M059J (cell line): ENCODE results near the gene ERAP2. TPM values are rescaled to one million over a fixed set of nuclear protein-coding genes. Genes with fewer than 3 reads are reported as not detected.

Source experiments
- DNase-seq: peaks from one replicate; pipeline ENCODE4 v3.0.0-alpha.2; 2012; ENCODE audit warnings: low read depth
- total RNA-seq: library from RNA; depleted of rRNA; stranded (reverse); fragments of >200 nt; shearing (Covaris generic); gene quantifications from 2 replicates; pipeline ENCODE4 v1.2.3, GENCODE V29; 2014; rRNA removed

The ERAP2 gene
- total RNA-seq, 1 experiment from 2014 or later: 104 TPM

DNA sequence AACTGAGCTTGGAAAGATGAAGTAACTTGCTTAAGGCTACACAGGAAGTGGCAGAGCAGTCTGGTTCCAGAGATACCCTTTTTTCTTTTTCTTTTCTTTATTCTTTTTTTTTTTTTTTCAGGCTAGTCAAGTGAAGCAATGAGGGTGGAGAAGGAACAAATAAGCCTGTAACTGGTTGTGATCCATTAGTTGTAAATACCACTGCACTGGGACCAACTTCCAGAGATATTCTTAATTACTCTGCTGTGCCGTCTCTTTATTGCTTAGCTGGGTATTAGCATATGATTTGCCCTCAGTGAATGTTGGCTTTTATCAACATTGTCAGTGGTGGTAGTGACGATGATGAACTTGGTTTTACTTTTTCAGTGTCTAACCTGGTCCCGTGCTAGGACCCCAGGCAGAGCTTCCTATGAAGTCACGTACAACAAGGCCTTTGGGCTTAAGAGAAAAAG is 86.3 kb downstream of the ERAP2 start:
- no peak for DNase-seq

DNA sequence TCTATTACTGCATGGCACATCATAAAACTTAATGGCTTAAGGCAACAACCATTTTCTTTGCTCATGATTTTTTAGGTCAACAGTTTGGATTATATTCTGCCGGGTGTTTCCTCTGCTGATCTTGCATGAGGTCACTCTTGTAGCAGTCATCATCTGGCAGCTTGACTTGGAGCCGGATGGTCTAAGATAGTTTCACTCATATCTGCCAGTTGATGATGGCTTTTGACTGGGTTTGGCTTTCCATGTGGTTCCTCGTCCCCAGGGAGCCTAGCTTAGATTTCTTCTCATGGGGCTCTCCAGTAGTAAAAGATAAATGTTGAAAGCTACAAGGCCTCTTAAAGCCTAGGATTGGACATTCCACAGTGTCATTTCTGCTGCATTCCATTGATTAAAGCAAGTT is 87.0 kb downstream of the ERAP2 start:
- peak; percentile 67 for DNase-seq

GRCh38 chr5:96966801-96967200 is 90.5 kb downstream of the ERAP2 start:
- DNase-seq: no peak

DNA sequence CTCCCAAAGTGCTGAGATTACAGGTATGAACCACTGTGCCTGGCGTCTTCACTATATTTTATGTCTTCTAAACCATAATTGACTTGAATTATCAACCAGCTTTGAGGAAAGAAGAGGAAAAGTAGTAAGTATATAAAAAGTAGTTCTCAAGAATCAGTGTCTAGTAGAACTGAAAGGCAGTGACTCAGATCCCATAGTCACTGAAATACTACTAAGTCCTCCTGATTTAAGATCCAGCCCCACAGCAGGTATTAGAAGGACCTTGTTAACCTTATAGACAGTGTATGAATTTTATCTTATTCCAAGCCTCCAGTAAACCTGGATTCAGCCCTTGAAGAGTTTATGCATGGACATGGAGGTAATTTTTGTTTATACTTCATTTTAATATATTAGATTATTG is 91.1 kb downstream of the ERAP2 start:
- DNase-seq: peak; percentile 38

- DNase-seq: peak; percentile 81
Measured at GRCh38 chr5:96968074-96968473, 91.8 kb downstream of the ERAP2 start.

- peak; percentile 23 for DNase-seq
Measured at GRCh38 chr5:96968614-96969013, 92.3 kb downstream of the ERAP2 start.

Other genes starting within 250 kb of the ERAP2 start
- 88.2 and 149 TPM in 2 replicates for gene CAST, start 214.1 kb upstream of the ERAP2 start, total RNA-seq
- gene ERAP1, start 68.6 kb upstream of the ERAP2 start, total RNA-seq: 25.6 and 31.6 TPM in 2 replicates
- gene LNPEP, start 59.6 kb downstream of the ERAP2 start, total RNA-seq: 22.8 and 37.6 TPM in 2 replicates